ENCODE measurements around the gene HMGXB3.

Gene HMGXB3

DNA sequence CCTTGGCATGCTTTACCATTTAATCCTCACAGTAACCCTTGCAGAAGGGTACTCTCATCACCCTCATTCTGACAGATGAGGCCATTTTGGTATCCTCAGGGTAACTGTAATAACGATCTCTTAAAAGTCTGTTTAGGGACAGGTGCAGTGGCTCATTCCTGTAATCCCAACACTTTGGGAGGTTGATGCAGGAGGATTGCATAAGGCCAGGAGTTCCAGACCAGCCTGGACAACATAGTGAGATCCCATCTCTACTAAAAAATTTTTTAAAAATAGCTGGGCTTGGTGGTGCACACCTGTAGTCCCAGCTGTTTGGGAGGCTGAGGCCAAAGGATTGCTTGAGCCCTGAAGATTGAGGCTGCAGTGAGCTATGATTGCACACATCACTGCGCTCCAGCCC is 54.0 kb downstream of the HMGXB3 start:
- DNase-seq = no peak

DNA sequence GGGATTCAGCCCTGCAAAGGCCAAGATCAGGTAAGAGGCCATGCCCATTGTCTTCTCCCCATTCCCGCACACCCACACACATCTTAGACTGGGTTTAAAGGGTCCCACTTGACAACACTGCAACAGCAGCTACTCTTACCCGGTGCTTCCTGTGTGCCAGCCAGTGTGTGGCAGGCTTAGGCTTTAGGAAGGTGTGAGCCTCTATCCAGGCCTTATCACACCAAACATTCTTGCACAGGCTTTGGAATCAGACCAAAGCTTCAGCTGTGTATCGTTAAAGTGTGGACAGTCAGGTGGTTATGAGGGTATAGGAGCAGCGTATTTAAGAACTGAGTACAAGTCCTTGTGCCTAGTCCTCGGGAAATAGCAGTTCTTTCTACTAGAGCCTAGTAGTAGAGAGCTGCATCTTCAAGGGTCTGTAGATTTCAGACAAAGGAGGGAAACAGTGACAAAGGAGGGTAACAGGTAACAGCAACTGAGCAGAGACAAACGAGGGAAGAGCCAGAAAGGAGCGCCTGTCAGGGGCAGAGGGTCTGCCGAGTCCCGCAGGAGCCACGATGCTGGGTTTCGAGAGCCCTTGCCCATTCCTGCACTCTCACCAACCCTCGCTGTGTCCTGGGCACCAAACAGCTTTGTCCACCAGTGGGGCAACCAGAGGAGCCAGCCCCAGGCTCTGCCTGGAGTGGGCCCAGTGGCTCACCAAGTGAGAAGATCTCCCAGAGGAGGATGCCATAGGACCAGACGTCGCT is 55.0 kb downstream of the HMGXB3 start:
- no peak for DNase-seq

DNA sequence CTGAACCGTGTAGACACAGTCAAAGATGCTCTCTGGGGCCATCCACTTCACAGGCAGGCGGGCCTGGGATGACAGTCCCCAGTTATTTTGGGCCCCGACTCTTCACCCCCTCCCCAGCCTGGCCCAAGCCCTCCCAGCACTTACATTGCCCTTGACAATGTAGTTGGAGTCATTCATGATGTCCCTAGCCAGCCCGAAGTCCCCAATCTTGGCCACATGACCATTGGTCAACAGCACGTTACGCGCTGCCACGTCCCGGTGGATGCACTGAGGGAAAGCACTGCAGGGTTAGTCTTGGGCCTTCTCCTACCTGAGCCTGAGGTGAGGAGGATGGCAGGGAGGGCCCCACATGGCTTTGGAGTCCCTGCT is 55.5 kb downstream of the HMGXB3 start:
- DNase-seq = no peak

DNA sequence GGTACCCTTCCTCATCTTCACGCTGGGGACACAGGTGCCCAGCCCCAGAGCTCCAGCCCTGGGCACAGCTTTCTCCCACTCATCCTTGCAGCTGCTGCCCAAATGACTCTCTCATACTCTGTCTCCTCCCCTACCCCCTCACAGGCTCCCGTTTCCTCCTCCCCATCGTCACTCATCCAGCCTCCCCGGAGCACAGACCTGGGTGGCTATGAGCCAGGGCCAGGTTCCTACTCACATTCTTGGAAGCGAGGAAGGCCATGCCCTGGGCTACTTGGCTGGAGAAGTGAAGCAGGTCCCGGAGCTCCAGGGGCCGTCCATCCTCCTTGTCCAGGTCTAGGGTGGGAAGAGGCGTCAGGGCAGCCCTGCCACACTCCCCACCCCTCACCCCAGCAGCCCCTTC is 56.5 kb downstream of the HMGXB3 start:
- DNase-seq = no peak

DNA sequence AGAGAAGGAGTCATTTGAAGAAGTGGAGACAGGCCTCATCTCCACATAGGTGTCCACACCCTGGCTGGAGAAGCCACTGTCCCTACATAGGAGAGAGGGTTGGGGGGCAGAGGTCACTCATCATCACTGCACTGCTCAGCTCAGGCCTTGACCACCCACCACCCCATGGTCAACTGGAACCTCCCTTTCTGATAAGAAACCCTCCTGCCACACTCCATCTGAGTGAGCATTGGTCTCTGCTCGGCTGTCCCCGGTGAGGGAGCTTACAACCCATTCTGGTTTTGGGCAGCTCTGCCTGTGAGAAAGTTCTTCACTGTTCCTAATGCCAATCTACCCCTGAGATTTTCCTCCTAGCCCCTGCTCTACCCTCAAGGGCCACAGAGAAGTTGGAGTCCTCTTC is 57.0 kb downstream of the HMGXB3 start:
- no peak for DNase-seq

DNA sequence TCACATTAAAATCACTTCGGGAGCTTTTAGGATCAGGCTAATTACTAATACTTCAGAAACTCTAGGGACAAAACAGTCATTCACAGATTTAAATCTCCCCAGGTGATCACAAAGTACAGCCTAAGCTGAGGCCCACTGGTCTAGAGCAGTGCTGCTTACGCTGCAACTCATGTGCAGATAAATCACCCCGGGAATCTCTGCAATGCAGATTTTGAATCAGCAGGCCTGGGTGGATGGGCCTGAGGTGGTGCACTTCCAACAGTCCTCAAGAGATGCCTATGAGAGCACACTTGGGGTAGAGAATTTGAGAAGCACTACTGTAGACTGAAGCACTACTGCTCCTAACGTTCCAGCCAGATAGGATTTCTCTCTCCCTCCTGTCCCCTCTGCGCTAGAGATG is 57.5 kb downstream of the HMGXB3 start:
- DNase-seq = no peak

DNA sequence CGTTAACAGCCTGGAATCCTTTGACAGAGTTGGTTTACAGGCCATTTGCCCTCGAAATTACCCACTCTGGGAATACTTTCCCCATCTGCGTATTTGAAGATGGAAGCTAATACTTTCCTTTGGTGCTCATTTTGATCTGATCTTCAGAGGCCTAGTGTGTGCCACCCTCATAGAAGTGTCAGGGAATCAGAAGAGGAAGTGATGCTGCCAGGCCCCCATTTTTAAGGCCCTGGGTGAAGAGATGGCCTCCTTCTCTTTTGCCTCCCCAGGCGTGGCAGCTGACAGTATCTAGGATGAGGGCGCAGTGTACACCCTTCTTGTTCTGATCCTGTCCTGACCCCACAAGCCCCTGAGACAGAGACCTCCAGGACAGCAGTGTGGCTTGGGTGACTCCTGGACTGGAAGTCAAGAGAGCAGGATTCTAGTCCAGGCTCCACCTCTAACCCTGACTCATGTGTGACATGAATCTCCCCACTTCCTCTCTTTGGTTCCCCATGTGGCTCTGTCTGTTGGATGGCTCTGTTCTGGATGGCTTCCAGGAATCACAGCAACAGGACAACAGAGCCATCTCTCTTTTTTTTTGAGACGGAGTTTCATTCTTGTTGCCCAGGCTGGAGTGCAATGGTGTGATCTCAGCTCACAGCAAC is 58.1 kb downstream of the HMGXB3 start:
- no peak for DNase-seq

DNA sequence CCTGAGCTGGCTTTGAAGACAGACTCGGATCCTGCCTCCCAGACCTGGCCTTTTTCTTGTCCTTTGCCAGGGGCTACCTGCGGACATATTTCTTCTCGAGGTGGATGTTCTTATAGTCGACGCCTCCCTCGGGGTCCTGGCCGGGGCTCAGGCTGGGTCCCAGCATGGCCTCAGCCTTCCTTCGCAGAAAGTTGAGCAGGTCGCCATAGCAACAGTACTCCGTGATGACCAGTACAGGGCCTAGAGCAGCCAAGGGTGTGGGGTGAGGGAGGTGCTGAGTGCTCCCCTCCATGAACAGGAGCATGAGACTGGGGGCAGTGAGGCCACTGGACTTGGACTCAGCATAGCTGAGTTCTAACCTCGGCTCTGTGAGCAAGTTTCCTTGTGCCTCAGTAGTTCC is 59.1 kb downstream of the HMGXB3 start:
- DNase-seq = no peak

DNA sequence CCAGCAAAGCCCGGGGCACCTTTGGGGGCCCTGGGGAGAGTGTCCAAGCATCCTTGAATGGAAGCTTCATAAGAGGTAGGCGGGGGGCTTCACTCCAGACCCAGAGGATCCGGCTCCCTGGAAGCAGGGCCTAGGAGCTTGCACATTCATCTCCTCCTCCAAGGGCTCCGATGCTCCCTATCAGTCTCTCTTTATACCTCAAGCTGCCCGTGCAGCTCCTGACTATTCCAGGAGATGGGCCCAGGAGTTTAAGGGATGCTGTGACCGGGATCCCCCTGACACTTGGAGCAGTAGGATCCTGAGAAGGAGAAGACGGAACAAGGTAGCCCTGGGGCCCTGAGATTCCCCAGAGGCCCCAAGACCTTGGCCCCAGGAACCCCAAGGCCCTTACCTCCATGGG is 59.9 kb downstream of the HMGXB3 start:
- no peak for DNase-seq

DNA sequence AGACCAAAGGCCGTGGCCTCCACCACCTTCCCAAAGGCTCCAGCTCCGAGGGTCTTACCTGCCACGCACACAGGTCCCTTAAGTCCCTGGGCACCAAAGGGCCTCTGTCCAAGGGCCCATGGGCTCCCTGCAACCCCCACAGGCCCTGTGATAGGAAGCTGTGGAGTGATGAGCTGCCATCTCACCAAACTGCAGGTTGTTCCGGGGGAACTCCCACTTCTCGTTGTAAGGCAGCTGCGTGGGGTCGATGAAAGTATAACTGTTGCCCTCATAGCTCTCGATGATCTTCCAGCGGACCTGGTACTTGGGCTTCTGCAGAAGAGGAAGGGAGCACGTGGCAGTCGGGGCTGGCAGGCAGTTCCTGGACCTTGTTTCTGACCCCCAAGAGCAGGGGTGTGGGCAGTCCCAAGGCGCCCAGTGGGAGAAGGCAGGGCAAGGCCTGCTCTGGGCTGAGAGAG is 61.0 kb downstream of the HMGXB3 start:
- no peak for DNase-seq

DNA sequence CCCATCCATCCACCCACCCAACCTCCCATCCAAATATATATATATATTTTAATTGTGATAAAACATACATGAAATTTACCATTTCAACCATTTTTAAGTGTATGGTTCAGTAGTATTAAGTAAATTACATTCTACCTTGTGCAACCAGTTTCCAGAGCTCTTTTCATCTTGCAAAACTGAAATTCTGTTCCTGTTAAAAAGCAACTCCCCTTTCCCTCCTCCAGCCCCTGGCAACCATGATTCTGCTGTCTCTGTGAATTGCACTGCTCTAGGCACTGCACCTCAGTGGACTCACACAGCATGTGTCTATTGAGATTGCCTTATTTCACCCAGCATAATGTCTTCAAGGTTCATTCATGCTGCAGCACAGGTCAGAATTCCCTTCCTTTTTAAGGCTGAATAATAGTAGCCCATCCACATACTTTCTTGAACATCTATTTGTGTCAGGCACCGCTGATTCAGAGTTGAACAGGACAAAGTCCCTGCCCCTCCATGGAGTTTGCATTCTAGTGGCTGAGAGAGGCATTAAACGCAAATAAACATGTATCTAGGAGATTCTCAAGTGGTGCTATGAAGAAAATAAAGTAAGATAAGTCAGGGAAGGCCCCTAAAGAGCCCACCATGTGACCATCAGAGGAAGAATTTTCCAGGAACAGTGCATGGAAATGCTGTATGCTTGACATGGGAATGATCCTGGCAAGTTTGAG is 61.8 kb downstream of the HMGXB3 start:
- DNase-seq = no peak

DNA sequence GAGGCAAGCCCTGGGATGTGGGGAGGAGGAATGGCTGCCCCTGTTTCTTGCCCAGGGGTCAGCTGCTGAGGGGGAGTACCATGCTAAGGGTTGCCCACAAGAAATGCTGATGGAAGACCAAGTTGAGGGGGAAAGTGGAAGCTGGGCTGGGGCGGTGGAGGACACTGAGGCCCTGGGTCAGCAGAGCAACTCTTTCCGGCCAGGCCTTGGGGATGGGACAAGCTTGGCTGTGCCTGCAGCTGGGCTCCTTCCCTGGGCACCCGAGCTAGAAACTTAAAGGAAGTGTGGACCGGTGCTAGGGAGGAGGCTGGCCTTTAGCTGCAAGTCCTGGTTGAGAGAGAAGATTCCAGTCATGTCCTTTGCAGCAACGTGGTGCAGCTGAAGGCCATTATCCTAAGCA is 63.1 kb downstream of the HMGXB3 start:
- no peak for DNase-seq

DNA sequence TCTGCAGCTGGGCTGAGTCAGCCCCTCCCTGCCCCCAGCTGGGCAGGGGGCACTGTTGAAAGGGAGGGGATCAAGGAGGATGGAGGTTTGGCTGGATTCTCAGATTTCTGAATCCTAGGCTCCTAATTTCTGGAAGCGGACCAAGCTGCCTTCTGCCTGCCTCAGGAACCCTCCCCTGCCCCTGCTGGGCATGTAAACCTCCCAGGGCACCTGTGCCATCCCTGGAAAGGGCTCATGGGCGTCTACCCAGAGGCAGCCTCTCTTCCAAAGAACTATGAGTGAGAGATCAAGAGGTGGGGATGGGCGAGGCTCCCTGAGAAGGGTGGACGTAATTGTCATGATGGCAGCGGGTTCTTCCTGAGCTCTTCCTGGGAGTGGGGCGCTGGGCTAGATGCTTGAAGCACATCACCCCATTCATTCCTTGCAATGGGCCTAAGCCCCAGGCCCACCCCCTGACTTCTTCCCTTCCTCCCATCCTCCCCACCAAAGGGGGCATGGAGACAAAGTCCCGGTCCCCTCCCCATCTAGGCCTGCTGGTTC is 64.2 kb downstream of the HMGXB3 start:
- DNase-seq = no peak

DNA sequence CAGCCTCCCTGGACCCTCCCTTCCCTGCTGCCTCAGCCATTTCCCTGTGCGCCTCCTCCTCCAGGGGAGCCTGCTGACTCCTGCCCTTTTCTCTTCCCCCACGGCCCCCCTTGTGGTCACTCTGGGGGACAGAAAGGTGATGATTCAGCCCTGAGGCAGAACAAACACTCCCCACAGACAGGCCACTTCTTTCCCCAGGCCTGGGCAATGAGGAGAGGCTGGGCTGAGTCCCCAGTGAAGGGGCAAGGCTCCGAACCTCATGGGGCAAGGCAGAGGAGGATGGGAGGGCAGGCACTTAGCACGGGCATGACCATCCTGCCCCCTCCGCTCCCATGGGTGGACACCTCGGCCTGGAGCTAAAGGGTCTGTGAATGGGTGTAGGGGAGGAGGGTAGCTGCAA is 64.8 kb downstream of the HMGXB3 start:
- DNase-seq = no peak

DNA sequence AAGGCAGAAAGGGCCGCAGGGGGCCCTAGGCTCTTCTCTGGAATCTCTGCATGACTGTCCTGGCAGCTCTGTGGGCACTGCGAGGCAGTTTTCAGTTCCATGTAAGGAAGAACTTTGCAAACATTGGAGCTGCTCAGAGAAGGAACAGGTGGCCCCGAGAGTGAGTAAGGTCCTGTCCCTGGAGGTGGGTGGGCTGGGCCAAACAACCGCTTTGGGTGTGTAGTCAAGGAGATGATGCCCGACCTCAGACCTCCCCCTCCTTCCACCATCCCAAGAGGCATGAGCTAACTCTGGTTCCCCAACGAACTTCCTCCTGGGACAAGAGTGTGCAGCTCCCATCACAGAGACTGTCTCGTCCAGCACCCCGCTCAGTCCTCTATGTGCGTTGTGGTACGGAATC is 65.3 kb downstream of the HMGXB3 start:
- no peak for DNase-seq

DNA sequence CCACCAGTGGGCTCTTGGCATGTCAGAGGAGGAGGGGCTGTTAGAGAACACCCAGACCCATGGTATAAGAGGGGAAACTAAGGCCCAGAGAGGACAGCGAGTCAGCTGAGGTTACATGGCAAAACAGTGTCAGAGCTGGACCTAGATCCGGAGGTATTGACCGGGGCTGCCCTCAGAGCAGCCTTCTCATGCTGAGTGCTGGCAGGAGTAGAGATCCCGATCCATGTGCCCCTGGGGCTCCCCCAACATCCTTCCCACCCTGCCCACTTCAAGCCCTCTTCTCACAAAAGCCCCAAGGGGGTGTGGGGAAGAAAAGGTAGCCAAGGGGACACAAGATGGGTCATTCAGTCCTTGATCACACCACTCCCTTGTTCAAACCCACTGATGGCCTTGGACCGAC is 65.9 kb downstream of the HMGXB3 start:
- no peak for DNase-seq

DNA sequence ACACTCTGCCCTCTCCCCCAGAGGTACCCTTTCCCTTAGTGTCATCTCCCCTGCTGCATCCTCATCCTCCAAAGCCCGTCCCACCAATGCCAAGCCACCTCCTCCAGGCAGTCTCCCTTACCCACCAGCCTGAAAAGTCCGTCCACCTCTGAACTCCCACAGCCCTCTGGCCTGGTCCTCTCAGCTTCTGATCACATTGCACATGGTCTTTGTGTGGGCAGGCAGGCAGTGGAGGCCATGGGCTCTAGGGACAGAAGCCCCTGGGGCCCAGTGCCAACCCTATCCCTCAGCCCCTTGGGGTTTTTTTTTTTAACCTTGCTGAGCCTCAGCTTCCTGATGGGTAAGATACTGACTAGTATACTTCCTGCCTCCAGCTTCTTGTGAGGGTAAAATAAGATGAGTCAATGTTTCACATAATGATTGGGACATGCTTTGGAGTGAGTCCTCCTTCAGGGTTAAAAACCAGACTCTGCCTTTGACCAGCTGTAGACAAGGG is 66.4 kb downstream of the HMGXB3 start:
- no peak for DNase-seq

DNA sequence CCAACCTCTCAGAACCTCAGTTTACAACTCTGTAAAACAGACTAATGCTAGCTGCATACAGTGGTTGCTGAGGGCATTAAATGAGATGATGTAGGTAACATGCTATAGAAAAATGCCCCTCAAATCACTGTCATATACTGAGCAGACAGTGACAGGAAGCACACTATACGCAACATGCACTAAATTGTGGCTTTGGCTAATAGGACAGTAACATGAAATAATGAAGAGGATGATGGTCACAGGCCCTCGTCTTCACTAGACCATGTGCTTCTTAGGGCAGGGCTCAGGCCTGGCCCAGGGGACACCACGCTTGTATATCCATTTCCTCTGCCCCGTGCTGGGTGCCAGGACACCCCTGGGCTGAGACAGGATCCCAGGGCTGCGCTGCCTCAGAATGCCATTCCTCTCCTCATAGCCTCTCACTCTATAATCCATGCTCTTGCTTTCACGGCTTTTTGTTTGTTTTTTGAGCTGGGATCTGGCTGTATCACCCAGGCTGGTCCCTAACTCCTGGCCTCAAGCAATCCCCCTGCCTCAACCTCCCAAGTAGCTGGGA is 66.9 kb downstream of the HMGXB3 start:
- DNase-seq = no peak

DNA sequence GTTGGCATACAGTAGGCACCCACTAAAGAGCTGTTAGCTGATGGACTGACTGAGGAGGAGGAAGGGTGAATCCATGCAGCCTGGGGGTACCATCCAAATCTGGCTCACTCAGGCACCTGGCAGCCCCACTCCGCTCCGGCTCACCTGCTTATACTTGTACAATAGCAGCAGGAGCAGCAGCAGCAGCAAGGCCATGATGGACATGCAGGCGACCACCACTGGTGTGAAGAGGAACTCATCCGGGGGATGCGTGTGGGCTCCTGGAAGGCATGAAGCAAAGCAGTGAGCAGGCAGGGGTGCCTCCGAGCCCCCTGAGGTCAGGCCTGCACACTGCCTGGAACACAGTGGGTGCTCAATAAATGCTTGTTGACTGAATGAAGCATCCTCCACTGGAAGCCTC is 67.5 kb downstream of the HMGXB3 start:
- no peak for DNase-seq

DNA sequence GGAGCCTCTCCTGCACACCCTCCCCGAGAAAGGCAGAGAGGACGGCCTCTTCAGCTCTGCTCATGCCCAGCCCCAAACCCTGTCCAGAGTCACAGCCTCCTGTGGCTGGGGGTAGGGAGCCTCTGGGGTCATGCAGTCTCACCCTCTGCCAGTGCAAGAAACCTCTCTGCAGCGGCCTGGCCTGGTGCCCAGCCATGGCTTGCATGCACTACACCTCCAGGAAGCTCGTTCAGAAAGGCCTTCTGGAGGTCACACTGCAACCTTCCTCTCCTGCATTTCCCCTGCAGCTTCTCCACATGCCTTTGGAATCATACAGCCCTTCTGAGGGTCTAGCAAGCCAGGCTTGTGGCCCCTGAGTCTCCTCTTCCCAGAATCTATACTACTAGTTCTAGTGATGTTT is 67.9 kb downstream of the HMGXB3 start:
- no peak for DNase-seq

DNA sequence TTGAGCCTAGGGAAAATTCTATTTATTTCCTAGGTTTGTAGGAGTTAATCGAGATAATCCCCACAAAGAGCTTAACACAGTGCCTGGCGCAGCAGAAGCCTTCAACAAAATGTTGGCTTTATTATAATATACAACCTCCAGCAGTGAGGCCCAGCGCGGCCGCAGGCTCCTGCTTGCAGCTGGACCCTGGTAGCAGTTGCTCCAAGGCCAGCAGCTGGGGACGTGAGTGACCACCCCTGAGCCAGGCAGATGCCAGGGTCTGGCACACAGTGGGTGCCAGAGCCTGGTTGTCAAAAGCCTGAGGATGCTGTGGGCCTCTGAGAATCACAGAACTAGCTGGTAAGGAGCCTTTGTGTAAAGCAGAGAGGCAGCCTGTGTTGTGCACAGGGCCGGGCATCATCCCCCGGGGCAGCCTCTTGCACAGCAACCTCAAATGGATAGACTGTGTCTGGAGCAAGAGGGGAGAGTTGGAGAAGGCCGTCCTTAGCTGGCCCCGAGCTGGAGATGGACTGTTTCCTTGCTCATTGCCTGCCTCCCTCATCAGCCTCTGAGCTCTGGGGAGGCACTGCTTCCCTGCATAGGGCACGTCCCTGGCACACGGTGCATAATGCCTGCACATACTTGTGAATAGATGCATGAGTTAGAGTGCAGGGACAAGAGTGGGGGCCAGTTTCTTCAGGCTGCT is 68.6 kb downstream of the HMGXB3 start:
- no peak for DNase-seq

DNA sequence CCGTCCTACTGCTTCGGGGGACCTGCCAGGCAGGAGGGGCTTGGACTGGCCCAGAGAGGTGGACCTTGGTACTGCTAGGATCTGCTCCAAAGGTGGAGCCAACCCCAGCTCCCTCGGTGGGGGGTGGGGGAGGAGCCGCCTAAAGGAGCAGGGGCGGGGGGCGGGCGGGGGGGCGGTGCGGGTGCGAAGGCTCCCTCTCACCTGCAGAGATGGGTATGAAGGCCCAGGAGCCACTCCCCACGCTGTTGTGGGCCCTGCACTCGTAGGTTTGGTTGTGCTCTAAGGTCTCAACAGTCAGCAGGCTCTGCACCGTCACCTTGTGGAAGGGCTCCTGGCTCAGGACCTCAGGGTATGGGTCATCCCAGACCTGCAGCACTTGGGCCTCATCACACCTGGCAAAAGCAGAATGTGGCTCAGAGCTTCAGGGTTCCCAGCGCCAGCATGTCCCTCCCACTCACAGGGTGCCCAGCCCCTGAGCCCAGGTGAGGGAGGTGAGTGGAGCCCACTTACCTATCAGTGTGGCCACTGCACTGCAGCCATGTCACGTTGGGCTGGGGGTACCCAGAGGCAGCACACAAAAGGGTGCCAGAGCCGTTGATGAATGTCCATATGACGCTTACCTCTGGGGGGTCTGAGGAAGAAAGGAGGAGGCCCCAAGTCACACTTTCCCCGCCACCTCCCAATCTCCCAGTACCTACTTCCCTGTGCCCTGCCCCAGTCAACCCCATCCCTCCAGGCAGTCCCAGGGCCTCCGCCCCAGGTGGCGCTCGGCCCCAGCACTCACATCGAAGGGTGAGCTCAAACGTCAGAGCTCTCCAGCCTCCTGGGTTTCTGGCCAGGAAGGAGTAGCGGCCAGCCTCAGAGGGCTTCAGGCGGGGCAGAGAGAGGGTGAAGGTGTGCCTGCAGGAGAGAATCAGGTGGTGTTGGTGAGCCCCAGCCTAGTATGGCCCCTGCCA is 69.4 kb downstream of the HMGXB3 start:
- DNase-seq = no peak

Measured in NCI-H2081 (cell line).